Gastroesophageal sphincter (tissue), 3 donors: ENCODE results near the gene STRN4.

ENCODE experiments used
- CTCF ChIP-seq, 4 experiments: fragments of 200-600 bp in 2 of 4; fragments of 450-650 bp in 2 of 4; sonication (generic) in 1 of 4; IDR thresholded peaks; one replicate each; pipeline ENCODE4 v1.5.1; 2017 to 2019; ENCODE audit warnings: antibody characterized with exemption in 4 of 4, mild to moderate bottlenecking in 2 of 4, moderate library complexity in 2 of 4
- POLR2A ChIP-seq, 2 donors: fragments of 450-650 bp; IDR thresholded peaks; one replicate each; pipeline ENCODE4 v1.6.1; 2017; ENCODE audit warnings: antibody characterized with exemption in 2 of 2, mild to moderate bottlenecking in 2 of 2, moderate library complexity in 1 of 2
- POLR2AphosphoS5 ChIP-seq: sonication (generic); formaldehyde crosslinking; IDR thresholded peaks from one replicate; pipeline ENCODE4 v1.6.1; 2017; ENCODE audit warnings: antibody characterized with exemption

GRCh38 chr19:46753420-46754155 is 7.3 kb upstream of the STRN4 start:
- peak in 2 of 4 experiments; percentile 20 to 53 for TF ChIP-seq CTCF (IDR thresholded peaks at IDR 0.05)
- TF ChIP-seq POLR2AphosphoS5 = no peak
- no peak for TF ChIP-seq POLR2A (IDR thresholded peaks at IDR 0.05)
